IMR-90 (cell line): Measurements from ENCODE around the gene MCTP2.

Experiments
- BHLHE40 ChIP-seq: fragments of 150-350 bp; IDR thresholded peaks from 2 replicates; pipeline ENCODE4 v1.6.1; 2016; ENCODE audit warnings: mild to moderate bottlenecking, low read depth, low read length
- CTCF ChIP-seq: conservative IDR thresholded peaks from 2 replicates; pipeline ENCODE4 v1.5.1; 2012; ENCODE audit warnings: mild to moderate bottlenecking, low read depth, low read length, improper control_type of control experiment
- MXI1 ChIP-seq: IDR thresholded peaks from 2 replicates; pipeline ENCODE4 v1.6.1; 2012; ENCODE audit warnings: low read depth, mild to moderate bottlenecking, low read length, moderate library complexity, borderline replicate concordance
- POLR2A ChIP-seq: IDR thresholded peaks from 2 replicates; pipeline ENCODE4 v1.6.1; 2012; ENCODE audit warnings: mild to moderate bottlenecking, low read depth, low read length
- RCOR1 ChIP-seq: IDR thresholded peaks from 2 replicates; pipeline ENCODE4 v1.6.1; 2012; ENCODE audit warnings: mild to moderate bottlenecking, low read length, improper control_type of control experiment; ENCODE audit not compliant: insufficient replicate concordance
- TF ChIP-seq, protein P1 (sequence below): fragments of 150-350 bp; IDR thresholded peaks from 2 replicates; pipeline ENCODE4 v1.6.1; 2017; ENCODE audit warnings: mild to moderate bottlenecking, antibody characterized with exemption, low read length, low read depth

DNA sequence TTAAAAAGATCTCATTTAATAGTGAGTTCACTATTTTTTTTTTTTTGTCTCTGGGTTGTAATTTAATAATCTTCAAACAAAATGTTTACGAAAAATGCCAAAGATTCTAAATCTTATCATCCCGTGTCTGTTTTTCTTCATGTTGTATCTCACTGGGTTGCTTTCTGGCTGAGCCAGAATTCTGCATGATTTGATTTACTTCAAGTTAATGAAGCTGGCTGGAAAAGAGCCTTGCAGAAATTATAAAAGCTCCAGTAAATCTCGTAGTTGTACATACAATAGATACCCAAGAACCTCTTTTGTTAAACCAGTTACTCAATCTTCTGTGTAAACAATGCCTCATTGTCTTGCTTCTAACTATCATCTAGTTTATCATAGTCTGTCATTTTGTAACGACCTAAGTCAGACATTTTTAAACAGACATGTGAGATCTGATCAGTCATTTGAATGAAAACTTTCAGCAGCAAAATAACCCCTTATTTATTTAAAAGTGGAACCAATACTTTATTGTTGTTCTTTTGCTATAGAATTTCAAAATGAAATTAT is 249.0 kb downstream of the MCTP2 start:
- TF ChIP-seq BHLHE40 (no peak), POLR2A (no peak), CTCF (no peak), RCOR1 (no peak), MXI1 (no peak)
- TF ChIP-seq, protein P1, sequence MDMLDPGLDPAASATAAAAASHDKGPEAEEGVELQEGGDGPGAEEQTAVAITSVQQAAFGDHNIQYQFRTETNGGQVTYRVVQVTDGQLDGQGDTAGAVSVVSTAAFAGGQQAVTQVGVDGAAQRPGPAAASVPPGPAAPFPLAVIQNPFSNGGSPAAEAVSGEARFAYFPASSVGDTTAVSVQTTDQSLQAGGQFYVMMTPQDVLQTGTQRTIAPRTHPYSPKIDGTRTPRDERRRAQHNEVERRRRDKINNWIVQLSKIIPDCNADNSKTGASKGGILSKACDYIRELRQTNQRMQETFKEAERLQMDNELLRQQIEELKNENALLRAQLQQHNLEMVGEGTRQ: no peak
